ENCODE data around the gene CBX6.

DNA sequence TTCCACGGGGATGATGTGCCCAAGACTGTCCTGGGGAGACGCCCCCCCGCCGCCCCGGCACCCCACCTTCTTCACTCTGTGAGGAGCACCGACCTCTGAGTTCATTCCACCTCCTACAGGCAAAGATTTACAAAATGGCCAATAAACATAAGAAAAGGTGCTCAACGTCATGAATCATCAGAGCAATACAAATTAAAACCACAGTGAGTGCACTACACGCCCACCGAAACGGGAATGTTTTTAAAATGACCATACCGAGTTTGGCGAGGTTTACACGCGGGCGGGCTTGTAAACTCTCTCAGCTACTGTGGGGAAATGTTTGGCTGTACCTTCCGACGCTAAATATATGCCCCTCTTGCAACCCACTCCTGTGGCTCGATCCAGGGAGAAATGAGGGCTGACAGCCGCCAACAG is 36.1 kb downstream of the CBX6 start:
- no peak for TF ChIP-seq EZH2 (IDR thresholded peaks at IDR 0.05; ENCODE audit: insufficient read depth, poor library complexity, severe bottlenecking)
- no peak for TF ChIP-seq EZH2phosphoT487 (IDR thresholded peaks at IDR 0.05; ENCODE audit: insufficient read depth, low read depth)
